Natural killer cell treated with Interleukin-12 subunit alpha and Interleukin-12 subunit beta and Interleukin-15 and Interleukin-18, amount 100 ng/mL, for 72 hours (primary cell): ENCODE data around the gene SMAD1. TPM values are rescaled to one million over a fixed set of nuclear protein-coding genes. Genes with fewer than 3 reads are reported as not detected.

ENCODE experiments used
- total RNA-seq, 2 donors: library from RNA; stranded (reverse); gene quantifications; one replicate each; pipeline ENCODE4 v1.2.3, GENCODE V29; 2022

The SMAD1 gene
- total RNA-seq, 2 donors from 2014 or later, result 3.2 to 15.6 TPM

Other genes starting within 250 kb of the SMAD1 start
- gene MMAA, start 137.5 kb downstream of the SMAD1 start, total RNA-seq, result 10 to 100 TPM; 14.3 to 15.7 TPM
- gene C4orf51, start 198.3 kb downstream of the SMAD1 start, total RNA-seq, result not detected